NOMO-1 treated with DMSO at 0.1 percent for 48 hours (cell line): ENCODE measurements around the gene SH3RF3.

Experiments used
- DNase-seq: peaks from one replicate; lab custom pipeline; 2025; ENCODE audit not compliant: unreplicated experiment; lab: John Stamatoyannopoulos, UW

Gene SH3RF3

DNA sequence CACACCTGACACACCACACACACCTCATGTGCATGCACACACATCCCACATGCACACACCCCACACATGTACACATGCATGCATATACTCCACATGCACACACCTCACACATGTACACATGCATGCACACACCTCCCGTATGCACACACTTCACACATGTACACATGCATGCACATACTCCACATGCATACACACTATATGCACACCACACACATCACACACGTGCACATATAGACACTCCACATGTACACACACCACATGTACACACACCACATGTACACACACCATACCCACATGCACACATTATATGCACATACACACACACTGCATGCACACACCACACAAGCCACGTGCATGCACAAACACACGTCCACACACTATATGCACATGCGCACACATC lies 384.2 kb downstream of the SH3RF3 start:
- no peak for DNase-seq

GRCh38 chr2:109513749-109514588 lies 385.0 kb downstream of the SH3RF3 start:
- DNase-seq: no peak

GRCh38 chr2:109514857-109515256 lies 385.9 kb downstream of the SH3RF3 start:
- DNase-seq: no peak

DNA sequence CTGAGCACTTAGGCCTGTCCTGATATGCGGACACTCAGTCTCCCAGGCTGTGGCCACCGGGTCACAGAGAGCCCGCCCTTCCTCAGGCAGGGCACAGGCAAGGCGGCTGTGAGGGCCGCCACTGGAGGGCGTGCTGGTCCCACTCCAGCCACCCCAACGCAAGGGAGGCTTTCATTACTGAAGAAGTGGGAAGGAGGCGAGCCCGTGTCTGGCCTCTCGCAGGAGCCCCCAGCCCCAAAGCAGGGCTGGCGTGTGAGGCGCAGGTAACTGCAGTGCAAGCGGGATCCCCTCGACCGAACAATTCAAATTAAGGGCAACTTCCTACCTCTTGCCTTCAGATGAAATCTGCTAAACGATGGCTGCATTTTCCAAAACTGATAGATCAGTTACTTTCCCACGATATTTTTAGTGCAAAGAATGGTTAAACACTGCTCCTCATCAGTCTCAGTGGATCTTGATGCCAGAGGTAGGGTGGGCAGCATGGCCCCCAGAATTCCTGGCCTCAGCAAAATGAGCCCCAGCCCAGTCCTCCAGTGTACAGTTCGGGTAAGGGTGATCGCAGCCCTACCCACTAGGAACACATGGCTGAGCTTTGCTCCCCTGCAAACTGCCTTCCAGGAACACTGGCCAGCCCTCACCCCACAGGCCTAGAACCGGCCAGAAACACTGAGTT lies 387.6 kb downstream of the SH3RF3 start:
- no peak for DNase-seq

GRCh38 chr2:109517118-109517889 lies 388.3 kb downstream of the SH3RF3 start:
- DNase-seq: no peak

DNA sequence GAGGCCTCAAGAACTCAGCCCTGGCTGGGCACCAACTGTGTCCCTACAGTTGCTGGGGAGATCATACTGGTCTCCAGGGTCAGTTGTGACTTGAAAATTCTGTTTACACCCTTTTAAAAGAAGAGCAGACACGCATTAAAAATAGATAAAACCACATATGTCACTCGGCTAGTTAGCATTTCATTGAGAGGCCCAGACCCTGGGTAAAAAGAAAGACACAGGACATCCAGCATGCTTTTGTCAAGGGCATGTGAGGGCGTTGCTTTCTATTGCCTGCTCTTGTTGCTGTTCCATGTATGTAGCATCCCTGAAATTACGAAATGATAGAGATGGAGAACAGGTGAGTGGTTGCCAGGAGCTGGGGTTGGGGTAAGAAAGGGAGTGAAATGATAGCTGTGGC lies 390.5 kb downstream of the SH3RF3 start:
- no peak for DNase-seq

DNA sequence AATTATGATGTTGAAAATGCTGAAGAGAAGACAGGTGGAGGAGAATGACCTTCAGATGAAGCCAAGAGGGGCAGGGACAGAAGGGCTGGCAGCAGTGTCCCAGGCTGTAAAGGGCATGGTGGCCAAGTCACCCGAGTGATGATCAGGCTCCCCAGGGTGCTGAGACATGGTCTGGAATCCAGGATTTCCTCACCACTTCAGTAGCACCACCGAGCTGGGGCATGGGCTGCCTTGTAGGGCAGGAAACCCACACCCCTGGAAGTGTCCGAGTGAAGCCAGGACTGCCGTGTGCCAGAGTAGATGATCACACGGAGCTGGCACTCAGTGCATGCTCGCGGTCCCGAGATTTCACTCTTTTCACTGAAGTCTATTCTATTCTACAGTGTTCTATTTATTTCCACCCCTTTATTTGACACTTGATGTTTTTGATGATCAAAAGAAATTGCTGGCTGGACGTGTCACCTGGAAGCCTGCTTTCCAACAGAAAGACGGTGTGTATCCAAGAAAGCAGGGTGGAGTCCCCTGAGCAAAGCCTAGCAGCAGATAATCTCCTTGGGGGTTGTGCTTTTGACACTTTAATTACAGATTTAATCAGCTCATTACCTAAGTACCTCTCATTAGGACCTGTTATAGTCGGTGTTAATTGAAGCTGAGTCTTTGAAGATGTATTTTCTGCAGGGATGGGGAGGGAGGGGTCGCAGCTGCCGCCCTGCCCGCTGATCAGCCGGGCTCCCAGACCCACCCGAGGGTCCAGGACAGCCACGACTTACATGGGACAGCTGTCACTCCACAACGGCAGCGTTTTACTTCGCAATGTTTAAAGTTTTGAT lies 392.4 kb downstream of the SH3RF3 start:
- no peak for DNase-seq

GRCh38 chr2:109522063-109522374 lies 393.0 kb downstream of the SH3RF3 start:
- DNase-seq: no peak

- no peak for DNase-seq
These were observed 394.1 kb downstream of the SH3RF3 start for GRCh38 chr2:109523121-109523520.

- DNase-seq: no peak
These were observed 394.7 kb downstream of the SH3RF3 start for GRCh38 chr2:109523536-109524361.

- DNase-seq: no peak
These were observed 396.8 kb downstream of the SH3RF3 start for GRCh38 chr2:109525836-109526235.

DNA sequence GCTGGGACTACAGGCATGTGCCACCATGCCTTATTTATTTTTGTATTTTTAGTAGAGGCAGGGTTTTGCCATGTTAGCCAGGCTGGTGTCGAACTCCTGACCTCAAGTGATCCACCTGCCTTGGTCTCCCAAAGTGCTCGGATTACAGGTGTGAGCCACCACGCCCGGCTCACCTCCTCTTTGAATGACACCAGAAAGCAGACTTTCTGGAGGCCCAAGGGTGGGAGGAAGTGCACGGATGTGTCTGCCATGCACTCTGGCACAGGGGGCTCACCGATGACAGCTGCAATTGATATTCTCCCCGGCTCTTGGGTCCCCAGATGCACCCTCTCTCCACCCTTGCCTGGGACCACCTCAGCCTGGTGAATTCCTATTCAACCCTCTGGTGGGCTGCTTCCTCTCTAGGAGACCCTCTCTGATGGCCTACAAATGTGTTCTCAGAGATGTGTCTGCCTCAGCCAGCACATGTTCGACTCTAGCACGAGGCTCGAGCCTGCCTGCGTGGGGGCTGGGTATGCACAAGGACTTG lies 397.5 kb downstream of the SH3RF3 start:
- no peak for DNase-seq

GRCh38 chr2:109527079-109527478 lies 398.1 kb downstream of the SH3RF3 start:
- DNase-seq: no peak

GRCh38 chr2:109527846-109528705 lies 399.1 kb downstream of the SH3RF3 start:
- DNase-seq: no peak

DNA sequence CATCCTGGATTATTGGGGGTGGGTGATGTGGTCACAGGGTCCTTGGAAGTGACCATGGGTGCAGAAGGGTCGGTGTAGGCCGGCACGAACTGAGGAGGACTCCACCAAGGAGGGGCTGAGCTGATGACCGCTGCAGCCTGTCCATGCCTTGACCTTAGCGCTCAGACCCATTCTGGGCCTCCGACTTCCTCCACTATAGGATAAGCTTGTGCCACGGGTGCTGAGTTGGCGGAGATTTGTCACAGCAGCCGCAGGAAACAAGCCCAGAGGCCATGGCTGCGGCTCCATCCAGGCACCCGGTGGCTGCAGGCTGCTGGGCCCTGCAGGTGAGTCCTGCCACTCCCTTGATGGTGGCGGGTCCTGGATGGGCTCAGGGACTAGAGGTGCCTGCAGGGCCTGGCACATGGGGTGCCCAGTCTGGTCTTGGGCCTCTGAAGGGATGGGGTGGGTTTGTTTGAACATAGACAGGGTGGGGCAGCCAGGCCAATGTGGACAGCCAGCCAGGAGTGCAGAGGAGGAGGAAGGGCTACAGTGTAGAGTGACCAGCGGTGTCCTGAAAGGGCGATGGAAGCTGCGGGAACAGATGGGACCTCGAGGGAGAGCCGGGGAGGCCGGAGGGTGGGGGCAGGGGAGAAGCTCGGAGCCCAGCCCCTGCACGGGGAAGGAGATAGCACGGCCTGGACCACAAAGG lies 400.0 kb downstream of the SH3RF3 start:
- no peak for DNase-seq

DNA sequence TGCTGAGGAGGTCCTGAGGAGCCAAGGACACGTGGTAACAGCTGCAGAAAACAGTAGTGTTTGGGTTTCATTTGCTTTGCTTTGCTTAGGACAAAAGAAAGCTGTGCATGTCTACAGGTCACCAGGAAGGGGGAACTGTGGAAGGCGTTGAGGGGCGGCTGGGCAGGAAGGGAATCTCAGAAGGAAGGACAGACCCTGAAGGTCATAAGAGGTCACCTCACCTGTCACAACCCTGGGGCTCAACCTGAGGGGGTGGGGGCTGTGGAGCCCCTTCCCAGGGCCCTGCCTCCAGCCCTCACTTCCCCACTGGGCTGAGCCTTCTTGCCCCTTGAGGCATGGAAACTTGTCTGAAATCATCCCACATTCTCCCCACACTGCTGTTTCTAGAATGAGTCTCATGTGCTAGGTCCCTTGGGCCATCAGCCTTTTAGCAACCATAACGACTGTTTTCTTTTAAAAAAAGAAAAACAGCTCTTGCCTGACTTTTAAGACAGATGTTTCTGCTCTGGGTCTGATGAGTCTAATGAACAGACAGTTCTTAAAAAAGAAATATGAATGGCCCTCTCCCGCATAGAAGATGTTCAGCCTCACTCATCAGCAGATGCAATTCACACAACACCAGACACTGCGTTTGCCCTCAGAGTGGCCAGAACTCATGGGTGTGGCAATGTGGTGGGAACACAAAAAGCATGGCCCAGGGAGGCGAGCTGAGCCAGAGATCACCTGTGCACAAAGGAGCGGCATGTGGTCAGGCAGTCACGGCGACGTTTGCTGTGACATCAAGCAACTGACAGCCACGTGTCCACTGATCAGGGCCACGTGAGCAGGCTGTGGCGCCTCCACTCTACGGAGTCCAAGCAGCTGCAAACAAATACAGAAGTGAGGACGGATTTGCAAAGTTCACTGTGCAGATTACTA lies 400.8 kb downstream of the SH3RF3 start:
- DNase-seq: no peak

- DNase-seq: no peak
These were observed 401.7 kb downstream of the SH3RF3 start for GRCh38 chr2:109530712-109531111.
